ENCODE measurements around the gene TSGA10IP.

- TF ChIP-seq CTCF (IDR thresholded peaks at IDR 0.05) (no peak), ZFX (IDR thresholded peaks at IDR 0.05; ENCODE audit: borderline replicate concordance) (no peak)
Observed at GRCh38 chr11:65906602-65907001, 38.7 kb upstream of the TSGA10IP start.

All from 22Rv1 (cell line).